Activated gamma-delta T cell treated with Interleukin-2 at 50 U/mL for 16 hours (primary cell): Measurements from ENCODE around the gene CSDE1.
"Not testable (repeated sequence)": the region's sequence is repeated elsewhere in the genome, so short reads cannot be mapped to it uniquely, and the experiment has no call there.

ENCODE experiments used
- DNase-seq: peaks from one replicate; pipeline ENCODE4 v3.0.0-alpha.2; 2020

Gene CSDE1

DNA sequence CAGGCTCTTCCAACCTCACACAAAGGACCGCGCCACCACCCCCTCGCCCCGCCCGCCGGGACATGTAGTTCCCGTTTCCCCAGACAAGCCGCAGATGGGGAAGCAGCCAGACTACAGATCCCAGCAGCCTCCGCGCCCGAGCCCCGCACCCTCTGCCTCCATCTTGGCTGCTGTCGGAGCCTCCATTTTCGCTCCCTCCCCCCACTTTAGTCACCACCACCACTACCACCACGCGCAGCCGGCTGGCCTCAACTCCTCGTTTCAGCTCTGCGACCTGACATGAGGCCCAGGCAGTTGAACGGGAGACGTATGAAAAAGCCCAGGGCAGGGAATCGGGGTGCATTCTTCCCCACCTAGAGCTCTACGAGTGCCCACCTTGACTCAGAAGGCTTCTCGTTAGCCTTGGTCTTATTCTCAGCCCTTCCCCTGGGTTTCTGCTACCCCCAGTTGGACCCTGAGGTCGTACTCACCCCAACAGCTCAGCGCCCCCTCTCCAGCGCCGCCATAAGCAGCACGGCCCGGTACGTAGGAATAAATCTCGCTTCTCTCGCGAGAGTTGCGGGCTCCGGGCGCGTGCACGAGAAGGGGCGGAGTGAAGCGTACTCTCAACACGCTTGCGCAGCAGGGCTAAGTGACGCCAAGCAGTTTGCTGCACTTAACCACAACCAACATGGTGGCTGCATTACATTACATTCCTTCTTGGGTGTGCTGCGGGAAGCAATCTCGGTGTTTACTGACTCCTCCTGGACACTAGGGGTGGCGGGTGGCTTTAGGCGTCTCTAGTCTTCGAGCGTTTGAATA is at the start of gene CSDE1:
Gene CSDE1, minus strand, starts transcription at position 530 of the 801 bp plus-strand sequence. CDS start 18,094 bp downstream, outside the sequence.
- peak; percentile 97 for DNase-seq

- DNase-seq = not testable (repeated sequence)
Measured at GRCh38 chr1:114804449-114804848, 46.7 kb upstream of the CSDE1 start.

- no peak for DNase-seq
Measured at GRCh38 chr1:114803001-114803400, 45.2 kb upstream of the CSDE1 start.

DNA sequence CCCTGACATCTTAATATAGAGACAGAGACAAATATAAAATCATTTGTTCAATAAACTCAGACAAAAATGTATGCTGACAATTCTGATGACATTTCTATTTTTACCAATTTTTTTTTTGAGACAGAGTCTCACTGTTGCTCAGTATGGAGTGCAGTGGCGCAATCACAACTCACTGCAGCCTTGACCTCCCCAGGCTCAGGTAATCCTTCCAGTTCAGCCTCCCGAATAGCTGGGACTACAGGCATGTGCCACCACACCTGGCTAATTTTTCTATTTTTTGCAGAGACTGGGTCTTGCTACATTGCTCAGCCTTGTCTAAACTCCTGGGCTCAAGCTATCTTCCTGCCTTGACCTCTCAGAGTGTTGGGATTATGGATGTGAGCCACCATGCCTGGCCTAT is 36.3 kb upstream of the CSDE1 start:
- DNase-seq = no peak

DNA sequence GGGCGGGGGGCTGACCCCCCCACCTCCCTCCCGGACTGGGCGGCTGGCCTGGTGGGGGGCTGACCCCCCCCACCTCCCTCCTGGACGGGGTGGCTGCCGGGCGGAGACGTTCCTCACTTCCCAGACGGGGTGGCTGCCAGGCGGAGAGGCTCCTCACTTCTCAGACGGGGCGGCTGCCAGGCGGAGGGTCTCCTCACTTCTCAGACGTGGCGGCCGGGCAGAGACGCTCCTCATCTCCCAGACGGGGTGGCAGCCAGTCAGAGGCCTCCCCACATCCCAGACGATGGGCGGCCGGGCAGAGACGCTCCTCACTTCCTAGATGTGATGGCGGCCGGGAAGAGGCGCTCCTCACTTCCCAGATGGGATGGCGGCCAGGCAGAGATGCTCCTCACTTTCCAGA is 32.8 kb upstream of the CSDE1 start:
- DNase-seq = not testable (repeated sequence)

- not testable (repeated sequence) for DNase-seq
Measured at GRCh38 chr1:114786440-114786839, 28.7 kb upstream of the CSDE1 start.

- DNase-seq = no peak
Measured at GRCh38 chr1:114782476-114782875, 24.7 kb upstream of the CSDE1 start.

DNA sequence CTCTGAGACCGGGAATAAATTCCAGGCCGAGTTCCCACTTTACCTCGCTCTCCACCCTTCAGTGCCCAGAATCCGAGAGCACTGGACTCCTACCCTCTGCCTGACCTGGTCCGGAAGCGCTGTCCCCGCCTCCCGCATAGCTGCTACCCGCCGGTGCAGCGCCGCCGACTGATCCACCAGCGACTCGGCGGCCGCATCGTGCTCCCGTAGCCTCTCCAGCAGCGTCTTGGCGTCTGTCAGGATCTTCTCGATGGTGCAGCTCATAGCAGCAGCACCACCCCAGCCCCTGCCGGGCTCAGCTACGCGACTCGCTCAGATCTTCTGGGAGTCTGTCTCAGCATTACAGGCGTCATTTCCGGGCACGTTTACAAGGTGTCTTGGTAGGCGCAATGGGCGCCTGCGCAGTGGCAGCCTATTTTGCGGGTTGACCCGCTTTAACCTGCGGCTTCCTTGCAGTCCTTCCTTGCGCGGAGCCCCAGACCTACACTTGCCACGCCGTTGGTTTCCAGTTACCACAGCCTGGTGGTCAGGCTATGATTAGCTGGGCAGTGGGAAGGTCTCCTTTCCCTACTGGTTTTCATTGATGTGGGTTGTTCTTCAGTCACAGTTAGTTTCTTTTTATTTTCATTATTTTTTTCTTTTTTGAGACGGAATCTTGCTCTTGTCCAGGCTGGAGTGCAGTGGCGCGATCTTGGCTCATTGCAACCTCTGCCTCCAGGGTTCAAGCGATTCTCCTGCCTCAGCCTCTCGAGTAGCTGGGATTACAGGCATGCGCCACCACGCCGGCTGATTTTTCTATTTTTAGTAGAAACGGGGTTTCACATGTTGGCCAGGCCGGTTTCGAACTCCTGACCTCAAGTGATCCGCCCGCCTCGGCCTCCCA is 22.8 kb upstream of the CSDE1 start, which contains the start of gene SIKE1:
Gene SIKE1, minus strand, starts transcription at position 342 of the 883 bp plus-strand sequence. Its CDS starts 78 bp downstream, at position 264.
- peak; percentile 92 for DNase-seq

GRCh38 chr1:114779722-114780121 is 21.9 kb upstream of the CSDE1 start:
- no peak for DNase-seq

DNA sequence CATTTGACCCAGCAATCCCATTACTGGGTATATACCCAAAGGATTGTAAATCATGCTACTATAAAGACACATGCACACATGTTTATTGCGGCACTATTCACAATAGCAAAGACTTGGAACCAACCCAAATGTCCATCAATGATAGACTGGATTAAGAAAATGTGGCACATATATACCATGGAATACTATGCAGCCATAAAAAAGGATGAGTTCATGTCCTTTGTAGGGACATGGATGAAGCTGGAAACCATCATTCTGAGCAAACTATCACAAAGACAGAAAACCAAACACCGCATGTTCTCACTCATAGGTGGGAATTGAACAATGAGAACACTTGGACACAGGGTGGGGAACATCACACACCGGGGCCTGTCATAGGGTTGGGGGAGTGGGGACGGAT is 18.9 kb upstream of the CSDE1 start:
- DNase-seq = not testable (repeated sequence)

GRCh38 chr1:114771992-114772391 is 14.2 kb upstream of the CSDE1 start:
- DNase-seq = no peak

GRCh38 chr1:114770989-114771388 is 13.2 kb upstream of the CSDE1 start:
- no peak for DNase-seq

GRCh38 chr1:114764689-114765088 is 6.9 kb upstream of the CSDE1 start:
- DNase-seq = no peak

GRCh38 chr1:114758256-114758832 is 560 bp upstream of the CSDE1 start:
- no peak for DNase-seq

GRCh38 chr1:114756949-114757454 is 782 bp downstream of the CSDE1 start:
- DNase-seq = no peak

- DNase-seq = no peak
Measured at GRCh38 chr1:114756009-114756892, 1.5 kb downstream of the CSDE1 start.

DNA sequence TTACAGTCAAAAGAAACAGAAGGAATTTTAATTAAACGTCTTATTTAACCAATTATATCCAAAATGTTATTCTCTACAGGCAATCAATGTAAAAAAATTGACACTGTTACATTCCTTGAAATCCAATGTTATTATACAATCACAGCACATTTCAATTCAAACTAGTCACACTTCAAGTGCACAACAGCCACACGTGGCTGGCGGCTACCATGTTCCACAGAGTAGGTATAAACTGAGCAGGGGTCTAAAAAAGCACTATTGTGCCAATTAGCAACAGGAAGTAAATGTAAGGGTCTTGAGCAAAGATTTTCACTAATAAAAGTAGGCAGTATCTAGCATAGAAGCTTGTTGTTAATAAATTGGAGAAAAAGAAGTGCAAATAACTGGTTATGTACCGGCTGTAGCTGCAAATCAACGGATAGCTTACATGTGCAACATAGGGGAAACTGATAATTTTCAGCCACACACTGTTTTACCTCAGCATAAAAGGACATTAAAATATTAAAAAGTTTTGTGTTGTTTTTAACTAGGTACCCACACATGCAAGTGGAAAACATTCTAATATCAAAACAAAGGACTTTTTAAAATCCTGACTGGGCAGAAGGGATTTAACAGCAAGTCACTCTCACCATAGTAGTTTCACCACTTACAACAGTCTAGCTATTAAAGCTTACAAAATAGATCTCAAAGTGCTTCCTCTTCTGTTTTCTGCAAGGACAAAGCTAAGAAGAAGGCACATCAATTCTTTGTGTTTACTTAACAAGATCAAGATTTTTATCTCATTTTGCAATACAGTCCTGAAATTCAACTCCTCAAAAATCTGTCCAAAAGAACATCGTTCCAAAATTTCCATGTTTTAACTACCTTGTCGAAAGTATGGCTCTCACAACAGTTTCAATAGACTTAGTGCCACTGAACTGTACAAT is 2.5 kb downstream of the CSDE1 start:
- no peak for DNase-seq

DNA sequence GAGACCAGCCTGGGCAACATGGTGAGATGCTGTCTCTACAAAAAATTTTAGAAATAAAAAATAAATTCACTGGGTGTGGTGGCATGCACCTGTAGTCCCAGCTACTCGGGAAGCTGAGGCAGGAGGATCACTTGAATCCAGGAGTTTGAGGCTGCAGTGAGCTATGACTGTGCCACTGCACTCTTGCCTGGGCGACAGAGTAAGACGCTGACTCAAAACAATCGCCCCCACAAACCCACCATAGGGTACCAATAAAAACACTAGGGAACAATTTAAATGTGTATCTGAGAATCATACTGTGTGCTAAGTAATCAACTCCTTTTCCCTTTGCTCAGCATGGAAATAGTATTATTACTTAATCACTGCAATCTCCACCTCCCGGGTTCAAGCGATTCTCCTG is 4.1 kb downstream of the CSDE1 start:
- DNase-seq = not testable (repeated sequence)

GRCh38 chr1:114753143-114753542 is 4.6 kb downstream of the CSDE1 start:
- no peak for DNase-seq

DNA sequence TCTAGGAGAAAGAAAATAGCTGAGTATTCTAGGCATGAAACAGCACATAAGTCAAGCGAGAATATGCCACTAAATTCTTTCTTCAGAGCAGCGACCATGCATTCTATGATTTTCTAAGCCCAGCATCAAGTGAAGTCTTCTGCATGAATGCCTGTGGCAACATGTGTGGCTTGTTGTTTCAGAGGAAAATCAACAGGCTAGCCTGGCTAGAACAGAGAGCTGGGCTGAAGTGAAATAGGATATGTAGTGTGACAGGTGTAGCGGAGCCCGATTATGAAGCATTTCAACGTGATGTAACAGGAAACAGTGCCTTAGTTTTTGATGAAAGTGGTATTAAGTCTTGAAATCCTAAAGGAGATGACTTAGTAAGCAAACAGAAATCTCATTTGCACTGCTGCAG is 7.0 kb downstream of the CSDE1 start:
- no peak for DNase-seq

DNA sequence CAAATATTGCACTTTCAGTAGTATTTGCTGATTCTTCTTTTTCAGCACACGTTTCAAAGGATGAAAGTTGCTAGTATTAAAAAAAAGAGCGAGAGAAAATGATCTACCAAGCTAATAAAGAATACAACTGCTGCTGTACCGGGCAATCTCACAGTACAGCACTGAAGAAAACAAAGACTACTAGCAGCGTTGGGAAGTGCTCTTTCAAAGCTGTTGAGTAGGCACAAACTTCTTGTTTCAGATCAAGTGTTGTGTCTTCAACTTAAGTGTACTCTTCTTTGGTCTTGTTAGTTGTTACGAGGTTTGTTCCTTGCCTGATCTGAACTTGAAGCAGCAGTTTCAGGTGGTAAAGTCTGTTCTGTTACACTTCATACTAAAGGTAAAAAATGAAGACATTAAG is 7.9 kb downstream of the CSDE1 start:
- DNase-seq = no peak
